Stomach (tissue), 4 donors: Measurements from ENCODE around the gene HTR1A.

Source experiments
- CTCF ChIP-seq, 7 experiments: fragments of 450-650 bp in 4 of 7; fragments of 200-600 bp in 3 of 7; sonication (generic) in 3 of 7; IDR thresholded peaks; one replicate each; pipeline ENCODE4 v1.5.1; 2016 to 2019; ENCODE audit warnings: antibody characterized with exemption in 7 of 7, control low read depth in 2 of 7, mild to moderate bottlenecking in 1 of 7
- EP300 ChIP-seq: sonication (generic); formaldehyde crosslinking; IDR thresholded peaks from one replicate; pipeline ENCODE4 v1.6.1; 2017; ENCODE audit warnings: antibody characterized with exemption
- POLR2A ChIP-seq, 4 donors: fragments of 450-650 bp; IDR thresholded peaks; one replicate each; pipeline ENCODE4 v1.6.1; 2016; ENCODE audit warnings: antibody characterized with exemption in 4 of 4, control low read depth in 2 of 4, mild to moderate bottlenecking in 1 of 4, moderate library complexity in 1 of 4
- POLR2AphosphoS5 ChIP-seq, 3 donors: sonication (generic); formaldehyde crosslinking; IDR thresholded peaks; one replicate each; pipeline ENCODE4 v1.6.1; 2016; ENCODE audit warnings: antibody characterized with exemption in 3 of 3

GRCh38 chr5:63931836-63932235 lies 30.4 kb downstream of the HTR1A start:
- TF ChIP-seq CTCF (IDR thresholded peaks at IDR 0.05) (no peak), POLR2A (IDR thresholded peaks at IDR 0.05) (no peak), POLR2AphosphoS5 (IDR thresholded peaks at IDR 0.05) (no peak), EP300 (no peak)
